Spinal cord (tissue), 10 donors: Measurements from ENCODE around the gene TGM1. TPM values are rescaled to one million over a fixed set of nuclear protein-coding genes. Genes with fewer than 3 reads are reported as not detected.

Experiments
- DNase-seq, 6 donors: peaks; one replicate each; pipeline versions ENCODE4 v3.0.0 to v3.0.0-alpha.2; 2013 to 2015; ENCODE audit warnings: low spot score in 6 of 6, low read depth in 4 of 6
- H3K27ac ChIP-seq: one replicate; pipeline ENCODE4 v1.5.1; 2013; ENCODE audit warnings: low read depth, low read length, control low read depth
- H3K27me3 ChIP-seq: one replicate; pipeline ENCODE4 v1.6.1; 2013; ENCODE audit warnings: low read length; ENCODE audit not compliant: control insufficient read depth, insufficient read depth
- H3K36me3 ChIP-seq: one replicate; pipeline ENCODE4 v1.6.1; 2013; ENCODE audit warnings: low read length; ENCODE audit not compliant: control insufficient read depth, insufficient read depth
- H3K4me1 ChIP-seq: one replicate; pipeline ENCODE4 v1.6.1; 2013; ENCODE audit warnings: low read length; ENCODE audit not compliant: control insufficient read depth, insufficient read depth
- H3K4me3 ChIP-seq: one replicate; pipeline ENCODE4 v1.5.1; 2013; ENCODE audit warnings: low read depth, low read length, control low read depth
- H3K9me3 ChIP-seq: one replicate; pipeline ENCODE4 v1.6.1; 2013; ENCODE audit warnings: low read length; ENCODE audit not compliant: control insufficient read depth, insufficient read depth
- WGBS: methylation state at CpG from one replicate; pipeline ENCODE4 v1.1.5; 2013; ENCODE audit warnings: missing lambda C conversion rate; ENCODE audit not compliant: insufficient coverage; 5-methylcytosine and 5-hydroxymethylcytosine counted together
- polyA plus RNA-seq, 2 donors: library from polyadenylated mRNA; unstranded; fragments of 120-200 nt; gene quantifications; one replicate each; pipeline ENCODE4 v1.2.1, GENCODE V29; 2013; ENCODE audit not compliant: insufficient read length in 2 of 2
- total RNA-seq, 2 donors: library from RNA; depleted of rRNA in 1 of 2; stranded (reverse); fragments of 120-200 nt in 1 of 2; fragments of >200 nt in 1 of 2; gene quantifications; one replicate each; pipeline versions ENCODE4 v1.2.3 to v1.2.4, GENCODE V29; 2013 to 2014
- donor health status: healthy.

Gene TGM1
- total and polyA plus RNA-seq, 4 donors = 0.99 to 6.2 (median 5.5) TPM

- Histone ChIP-seq H3K27ac (no peak overlapping the region), H3K36me3 (peaks cover 42% of the 10 kb centered on the region), H3K9me3 (no peaks in the 10 kb centered on the region), H3K27me3 (no peaks in the 10 kb centered on the region), H3K4me1 (peaks cover 25% of the 10 kb centered on the region), H3K4me3 (no peak overlapping the region)
- WGBS = no CpG with 5 or more reads among the region's 5 CpGs
- DNase-seq = no peak
Measured at GRCh38 chr14:24235804-24236688, 26.9 kb downstream of the TGM1 start.

- Histone ChIP-seq H3K27ac (no peak overlapping the region), H3K9me3 (no peaks in the 10 kb centered on the region), H3K4me1 (peaks cover 19% of the 10 kb centered on the region), H3K27me3 (no peaks in the 10 kb centered on the region), H3K36me3 (peaks cover 29% of the 10 kb centered on the region), H3K4me3 (no peak overlapping the region)
- WGBS = 86% methylated on average over 2 of the region's 3 CpGs
- DNase-seq = no peak
Measured at GRCh38 chr14:24234095-24235005, 28.6 kb downstream of the TGM1 start.

GRCh38 chr14:24233538-24233866, 29.5 kb downstream of the TGM1 start:
- no peak for DNase-seq
- Histone ChIP-seq H3K27me3 (no peaks in the 10 kb centered on the region), H3K4me1 (peaks cover 19% of the 10 kb centered on the region), H3K27ac (no peak overlapping the region), H3K9me3 (no peaks in the 10 kb centered on the region), H3K4me3 (peak overlapping the region; percentile 93), H3K36me3 (peaks cover 25% of the 10 kb centered on the region)
- 100% methylated on average over 2 of the region's 2 CpGs for WGBS

GRCh38 chr14:24232645-24233537, 30.1 kb downstream of the TGM1 start, which contains the start of gene GMPR2:
Gene GMPR2 (plus strand): TSS chr14:24232929. CDS start chr14:24233254, 325 bp downstream.
- WGBS = 4% methylated on average over 27 of the region's 38 CpGs

GRCh38 chr14:24232121-24232644, 30.8 kb downstream of the TGM1 start, which contains the start of gene NEDD8:
Gene NEDD8 (minus strand): TSS chr14:24232367. CDS start chr14:24232267, 100 bp downstream.
- peaks cover 19% of the 10 kb centered on the region for H3K4me1 ChIP-seq
- WGBS = 0% methylated on average over 27 of the region's 30 CpGs
- peak within 1 kb of the TSS; percentile 93 for H3K4me3 ChIP-seq
- peaks cover 21% of the 10 kb centered on the region for H3K36me3 ChIP-seq
- peak; percentile 81 to 98 (median 91) for DNase-seq
- H3K27ac ChIP-seq = peak within 1 kb of the TSS; percentile 90
- no peaks in the 10 kb centered on the region for H3K9me3 ChIP-seq
- H3K27me3 ChIP-seq = no peaks in the 10 kb centered on the region

More at GRCh38 chr14:24232645-24233537, 30.1 kb downstream of the TGM1 start, which contains the start of gene GMPR2:
- no peak for DNase-seq
- no peaks in the 10 kb centered on the region for H3K27me3 ChIP-seq
- H3K9me3 ChIP-seq = no peaks in the 10 kb centered on the region
- H3K27ac ChIP-seq = peak within 1 kb of the TSS; percentile 90
- H3K36me3 ChIP-seq = peaks cover 25% of the 10 kb centered on the region
- peaks cover 19% of the 10 kb centered on the region for H3K4me1 ChIP-seq
- peak within 1 kb of the TSS; percentile 93 for H3K4me3 ChIP-seq

- WGBS = 5% methylated on average over 20 of the region's 23 CpGs
- peak overlapping the region; percentile 93 for H3K4me3 ChIP-seq
- peaks cover 14% of the 10 kb centered on the region for H3K36me3 ChIP-seq
- no peaks in the 10 kb centered on the region for H3K9me3 ChIP-seq
- no peak for DNase-seq
- H3K27me3 ChIP-seq = no peaks in the 10 kb centered on the region
- H3K27ac ChIP-seq = peak overlapping the region; percentile 90
- H3K4me1 ChIP-seq = peaks cover 19% of the 10 kb centered on the region
Measured at GRCh38 chr14:24231263-24232120, 31.5 kb downstream of the TGM1 start.

- Histone ChIP-seq H3K27ac (no peak overlapping the region), H3K36me3 (peaks cover 10% of the 10 kb centered on the region), H3K4me1 (peaks cover 19% of the 10 kb centered on the region), H3K9me3 (no peaks in the 10 kb centered on the region), H3K4me3 (no peak overlapping the region), H3K27me3 (no peaks in the 10 kb centered on the region)
- DNase-seq = no peak
- WGBS = no CpG with 5 or more reads among the region's 1 CpG
Measured at GRCh38 chr14:24228902-24229301, 34.1 kb downstream of the TGM1 start.

GRCh38 chr14:24226473-24226872, 36.5 kb downstream of the TGM1 start:
- no peaks in the 10 kb centered on the region for H3K9me3 ChIP-seq
- no peak overlapping the region for H3K4me3 ChIP-seq
- peaks cover 8% of the 10 kb centered on the region for H3K4me1 ChIP-seq
- peaks cover 10% of the 10 kb centered on the region for H3K36me3 ChIP-seq
- H3K27me3 ChIP-seq = no peaks in the 10 kb centered on the region
- H3K27ac ChIP-seq = no peak overlapping the region
- no CpG with 5 or more reads among the region's 1 CpG for WGBS
- no peak for DNase-seq
